ENCODE results near the gene KPNA6.

KPNA6 gene

GRCh38 chr1:32221581-32221979 is 113.7 kb downstream of the KPNA6 start:
- DNase-seq: no peak

DNA sequence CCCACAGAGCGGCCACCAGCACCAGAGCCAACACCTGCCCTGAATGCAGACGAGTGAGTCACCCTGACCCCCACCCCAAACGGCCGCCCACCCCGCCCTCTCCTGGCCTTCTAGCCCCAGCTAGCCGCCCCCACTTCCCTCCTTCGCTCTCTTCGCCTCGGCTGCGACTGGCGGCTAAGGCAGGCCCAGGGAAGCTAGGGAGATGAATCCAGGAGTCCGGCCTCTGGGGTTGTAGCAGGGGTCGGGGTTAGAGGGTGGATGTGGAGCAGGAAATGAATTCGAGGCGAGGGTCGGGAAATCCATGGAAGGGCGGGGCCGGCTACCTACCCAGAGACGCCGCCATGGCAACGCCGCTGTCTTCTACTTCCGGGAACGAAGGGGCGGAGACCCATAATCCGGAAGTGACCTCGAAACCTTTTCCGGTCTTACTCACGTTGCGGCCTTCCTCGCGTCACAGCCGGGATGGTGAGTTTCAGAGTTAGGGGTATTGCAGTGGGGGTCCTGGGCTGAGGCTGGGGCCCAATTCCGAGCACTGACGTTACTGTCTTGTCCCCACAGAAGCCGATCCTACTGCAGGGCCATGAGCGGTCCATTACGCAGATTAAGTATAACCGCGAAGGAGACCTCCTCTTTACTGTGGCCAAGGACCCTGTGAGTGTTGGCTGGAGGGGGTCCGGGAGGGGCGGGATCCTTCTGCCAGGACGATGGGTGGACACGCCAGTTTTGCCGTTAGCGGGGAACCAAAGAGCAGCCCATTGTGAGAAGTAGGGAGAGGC is 114.3 kb downstream of the KPNA6 start, which contains the start of the genes EIF3I and TMEM234:
Gene EIF3I, plus strand, starts transcription at position 428 of the 776 bp plus-strand sequence. Its CDS starts 35 bp downstream, at position 463.
Gene TMEM234, minus strand, starts transcription at position 374 of the 776 bp plus-strand sequence. Its CDS starts 31 bp downstream, at position 343.
- peak; percentile 81 for DNase-seq

DNA sequence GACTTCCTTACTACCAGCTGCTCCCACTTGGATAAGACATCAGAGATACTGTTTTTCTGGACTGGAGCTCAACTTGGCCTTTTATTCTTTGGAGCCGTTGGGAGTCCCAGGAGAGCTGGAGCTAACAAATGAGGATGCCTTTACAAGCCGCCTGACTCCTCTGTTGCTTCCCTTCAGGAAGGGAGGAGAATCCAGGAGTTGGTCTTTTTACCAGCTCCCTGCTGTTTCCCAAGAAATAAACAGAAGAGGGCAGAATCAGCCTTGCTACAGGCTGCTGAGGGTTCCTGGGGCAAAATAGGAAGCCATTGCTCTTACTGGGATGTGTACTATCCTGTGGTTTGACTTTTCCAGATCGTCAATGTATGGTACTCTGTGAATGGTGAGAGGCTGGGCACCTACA is 115.8 kb downstream of the KPNA6 start:
- DNase-seq: no peak

GRCh38 chr1:32224285-32224684 is 116.4 kb downstream of the KPNA6 start:
- DNase-seq: no peak

All from effector CD8-positive, alpha-beta T cell (primary cell).